Putamen (tissue), 1 donor: ENCODE results near the gene POM121L12.

Experiments
- DNase-seq: peaks from one replicate; pipeline ENCODE4 v3.0.0-alpha.2; 2016; ENCODE audit warnings: low spot score

The POM121L12 gene

GRCh38 chr7:53035499-53036412, at the start of gene POM121L12:
Gene POM121L12, plus strand, starts transcription at chr7:53035633. Its CDS starts 39 bp downstream, at chr7:53035672.
- no peak for DNase-seq

- DNase-seq: no peak
Measured at GRCh38 chr7:52992001-52992400, 43.4 kb upstream of the POM121L12 start.

DNA sequence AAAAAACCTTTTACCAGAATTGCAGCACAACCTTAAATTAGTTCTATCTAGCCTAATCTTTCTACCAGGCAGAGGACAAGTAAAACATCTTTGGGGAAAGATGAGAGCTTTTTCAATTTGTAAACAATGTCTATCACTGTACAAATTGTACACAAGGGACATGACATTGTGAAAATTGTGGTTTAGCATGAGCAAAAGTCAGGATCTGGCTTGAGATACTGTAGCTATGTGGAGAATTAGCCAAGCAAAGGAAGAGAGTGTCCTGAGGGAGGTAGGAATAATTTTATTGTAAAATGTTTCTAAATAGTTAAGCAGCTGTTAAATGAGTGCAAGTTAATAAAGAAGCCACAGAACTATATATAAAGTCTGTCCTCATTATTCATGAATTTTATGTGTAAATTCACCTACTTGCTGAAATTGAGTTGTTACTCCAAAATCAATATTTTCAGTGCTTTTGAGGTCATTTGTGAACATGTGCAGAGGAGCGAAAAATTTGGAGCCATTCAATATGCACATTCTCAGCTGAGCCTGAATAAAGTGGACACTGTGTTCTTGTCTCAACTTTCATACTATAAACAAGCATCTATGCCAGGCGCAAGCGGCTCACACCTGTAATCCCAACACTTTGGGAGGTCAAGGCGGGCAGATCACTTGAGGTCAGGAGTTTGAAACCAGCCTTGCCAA, 42.8 kb upstream of the POM121L12 start:
- DNase-seq: no peak

DNA sequence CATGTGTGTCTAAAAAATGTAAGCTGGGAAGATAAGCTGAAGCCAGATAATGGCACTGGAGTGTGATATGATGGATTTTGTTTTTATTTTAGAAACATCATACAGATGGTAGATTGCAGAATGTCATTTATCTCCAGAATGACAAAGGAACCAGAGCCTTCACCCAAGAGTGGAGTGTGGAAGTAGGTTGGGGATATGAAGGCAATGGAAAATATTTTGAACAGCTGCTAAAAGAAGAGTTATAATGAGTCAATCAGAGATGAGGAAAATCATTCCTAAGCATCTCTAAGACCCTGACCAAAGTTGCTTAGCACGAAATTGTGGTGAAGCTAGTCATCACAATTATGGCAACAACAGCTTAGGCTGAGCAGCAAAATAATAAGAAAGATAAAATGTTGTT, 39.8 kb upstream of the POM121L12 start:
- no peak for DNase-seq

DNA sequence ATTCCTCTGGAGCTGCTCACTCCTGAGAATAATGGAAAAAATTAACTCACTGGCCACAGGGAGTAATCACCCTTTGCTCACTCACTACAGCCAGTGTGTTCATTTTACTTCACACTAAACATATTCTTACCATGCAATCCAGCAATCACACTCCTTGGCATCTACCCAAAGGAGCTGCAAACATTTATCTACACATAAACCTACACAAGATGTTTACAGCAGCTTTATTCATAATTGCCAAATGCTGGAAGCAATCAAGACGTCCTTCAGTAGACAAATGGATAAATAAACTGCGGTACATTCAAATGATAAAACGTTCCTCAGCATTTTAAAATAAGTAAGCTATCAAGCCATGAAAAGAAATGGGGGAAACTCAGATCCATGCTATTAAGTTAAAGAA, 34.2 kb upstream of the POM121L12 start:
- no peak for DNase-seq

DNA sequence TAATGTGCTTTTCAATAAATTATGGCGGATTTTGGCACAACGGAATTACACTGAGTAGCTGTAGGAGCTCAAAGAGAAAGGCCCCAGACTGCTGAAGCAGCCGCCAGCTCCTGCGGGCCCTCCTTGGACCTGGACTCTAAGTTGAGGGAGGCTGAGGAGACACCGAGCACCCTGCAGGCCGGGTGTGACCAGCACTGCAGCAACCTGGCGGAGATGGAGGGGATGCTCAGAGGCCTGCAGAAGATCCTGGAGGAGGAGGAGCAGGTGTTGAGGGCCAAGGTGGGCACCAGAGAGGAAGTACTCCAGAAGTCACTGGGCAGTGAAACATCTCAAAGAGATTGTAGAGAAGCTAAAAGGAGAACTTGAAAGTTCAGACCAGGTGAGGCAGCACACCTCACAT, 33.0 kb upstream of the POM121L12 start:
- no peak for DNase-seq

GRCh38 chr7:53003653-53004445, 31.6 kb upstream of the POM121L12 start:
- no peak for DNase-seq

- DNase-seq: no peak
Measured at GRCh38 chr7:53013925-53014324, 21.5 kb upstream of the POM121L12 start.

DNA sequence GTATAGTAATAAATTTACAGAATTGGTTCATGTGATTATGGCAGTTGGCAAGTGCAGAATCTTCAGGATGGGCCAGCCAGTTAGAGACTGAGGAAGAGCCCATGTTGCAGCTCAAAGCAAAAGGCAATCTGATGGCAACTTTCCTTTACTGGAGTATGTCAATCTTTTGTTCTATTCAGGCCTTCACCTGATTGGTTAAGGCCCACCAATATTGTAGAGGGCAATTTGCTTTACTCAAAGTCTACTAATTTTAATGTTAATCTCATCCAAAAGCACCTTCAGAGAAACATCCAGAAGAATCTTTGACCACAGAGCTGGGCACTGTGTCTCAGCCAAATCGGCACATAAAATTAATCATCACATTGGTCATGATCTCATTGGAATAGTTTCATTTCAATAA, 20.0 kb upstream of the POM121L12 start:
- DNase-seq: no peak

- DNase-seq: no peak
Measured at GRCh38 chr7:53022893-53023292, 12.5 kb upstream of the POM121L12 start.

- DNase-seq: no peak
Measured at GRCh38 chr7:53048638-53049037, 13.2 kb downstream of the POM121L12 start.

DNA sequence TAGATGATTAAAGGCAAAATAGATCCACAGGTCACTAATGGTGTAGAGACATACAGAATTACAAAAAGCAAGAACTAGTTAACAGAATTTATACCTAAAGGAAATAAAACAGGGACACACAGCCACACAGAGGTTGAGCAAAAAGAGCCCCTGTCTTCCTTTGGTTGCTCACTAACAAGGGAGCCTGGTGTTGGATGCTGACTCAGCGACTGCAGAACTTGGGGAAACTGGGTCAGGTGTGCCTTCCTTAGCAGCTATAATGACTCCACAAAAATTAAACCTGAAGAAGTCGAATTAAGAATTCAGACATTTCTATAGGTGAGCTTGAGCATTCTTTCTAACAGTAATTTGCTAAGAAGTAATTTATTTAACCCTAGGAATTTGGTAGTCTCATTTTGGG, 15.0 kb downstream of the POM121L12 start:
- DNase-seq: no peak

DNA sequence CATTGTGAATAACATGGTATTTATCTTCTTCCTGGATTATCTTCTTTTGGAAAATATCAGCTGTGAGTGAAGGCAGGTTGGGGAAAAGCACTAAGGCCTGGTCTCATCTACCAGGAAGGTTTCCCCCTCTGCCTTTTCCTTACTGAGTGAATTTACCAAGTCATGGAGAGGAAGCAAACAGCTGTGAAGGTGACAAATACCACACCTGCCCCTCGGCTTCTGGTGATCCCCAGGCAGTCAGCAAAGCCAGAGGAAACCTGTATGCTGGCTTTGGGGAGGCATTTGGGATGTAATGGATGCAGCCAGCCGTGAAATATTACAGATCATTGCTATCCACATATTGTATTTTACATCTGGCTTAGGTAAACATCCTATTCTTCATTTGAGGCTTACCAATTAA, 24.2 kb downstream of the POM121L12 start:
- no peak for DNase-seq

GRCh38 chr7:53060066-53060465, 24.6 kb downstream of the POM121L12 start:
- DNase-seq: no peak

DNA sequence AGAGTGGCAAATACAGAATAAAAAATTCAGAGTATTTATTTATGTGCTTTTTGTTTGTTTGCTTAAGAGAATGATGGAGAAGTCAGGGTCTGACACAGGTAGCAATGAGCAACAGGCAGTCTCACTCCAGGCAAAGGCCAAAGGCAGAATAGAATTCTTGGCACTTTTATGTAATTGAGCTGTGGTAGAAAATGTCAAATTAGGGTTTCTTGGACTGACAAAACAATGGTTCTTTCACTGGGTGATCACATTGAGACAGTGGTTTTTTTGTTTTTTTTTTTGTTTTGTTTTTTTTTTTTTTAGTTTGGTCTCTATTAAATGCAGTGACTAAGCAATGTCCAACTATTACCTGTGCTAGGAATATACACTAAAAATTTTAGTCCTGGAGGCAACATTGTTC, 27.4 kb downstream of the POM121L12 start:
- peak; percentile 34 for DNase-seq

GRCh38 chr7:53068673-53069072, 33.2 kb downstream of the POM121L12 start:
- DNase-seq: no peak

GRCh38 chr7:53070883-53071282, 35.5 kb downstream of the POM121L12 start:
- no peak for DNase-seq
